ENCODE results near the gene PCBP3.

The PCBP3 gene

DNA sequence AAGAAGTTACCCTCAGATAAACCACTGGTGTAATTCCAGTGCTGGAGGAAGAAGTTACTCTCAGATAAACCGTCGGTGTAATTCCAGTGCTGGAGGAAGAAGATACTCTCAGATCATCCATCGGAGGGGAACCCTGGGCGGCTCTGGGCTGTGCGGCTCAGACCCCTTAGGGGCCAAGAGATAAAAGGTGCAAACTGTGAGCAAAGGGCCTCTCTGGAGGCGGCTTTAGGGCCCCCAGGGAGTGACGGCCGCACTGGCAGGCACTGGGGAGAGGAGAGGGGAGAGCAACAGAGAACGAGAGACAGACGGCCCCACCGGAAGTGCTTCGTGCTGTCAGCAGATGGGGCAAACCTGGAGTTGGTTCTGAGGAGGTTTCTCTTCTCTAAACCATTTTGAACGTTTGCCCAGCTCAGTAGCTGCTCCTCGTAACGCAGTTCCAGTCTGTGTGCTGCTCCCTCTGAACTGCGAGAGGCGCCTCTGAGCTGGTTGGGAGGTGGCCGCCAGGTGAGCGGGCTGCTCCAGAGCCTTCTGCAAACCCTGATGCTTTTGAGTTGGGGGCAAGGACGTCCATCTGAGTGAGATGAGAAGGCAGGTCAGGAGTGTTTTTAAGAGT lies 275.4 kb downstream of the PCBP3 start:
- DNase-seq: no peak

DNA sequence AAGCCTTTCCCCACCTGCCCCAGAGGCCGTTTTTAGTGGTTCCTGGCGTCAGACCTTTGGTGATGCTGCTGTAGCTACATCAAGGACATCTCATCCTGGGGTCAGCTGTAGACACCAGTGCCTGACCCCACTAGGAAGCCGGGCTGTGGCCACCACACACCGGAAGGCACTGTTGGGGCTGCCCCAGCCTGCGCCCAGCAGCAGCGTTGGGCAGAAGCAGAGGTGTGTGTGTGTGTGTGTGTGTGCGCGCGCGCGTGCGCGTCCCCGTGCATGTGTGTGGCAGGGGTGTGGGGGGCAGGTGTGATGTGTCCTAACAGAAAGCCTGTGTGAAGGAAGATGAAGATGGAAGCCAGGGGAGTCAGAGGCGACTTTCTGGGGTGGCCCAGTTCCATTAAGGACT lies 276.1 kb downstream of the PCBP3 start:
- no peak for DNase-seq
- in situ Hi-C loops (cut with MboI; ENCODE audit: low pct_unique_long_range_greater_than_20kb, low sequenced_read_pairs): no loop called here

More for the DNA sequence above, 275.4 kb downstream of the PCBP3 start:
- in situ Hi-C loops (cut with MboI; ENCODE audit: low pct_unique_long_range_greater_than_20kb, low sequenced_read_pairs): no loop called here

DNA sequence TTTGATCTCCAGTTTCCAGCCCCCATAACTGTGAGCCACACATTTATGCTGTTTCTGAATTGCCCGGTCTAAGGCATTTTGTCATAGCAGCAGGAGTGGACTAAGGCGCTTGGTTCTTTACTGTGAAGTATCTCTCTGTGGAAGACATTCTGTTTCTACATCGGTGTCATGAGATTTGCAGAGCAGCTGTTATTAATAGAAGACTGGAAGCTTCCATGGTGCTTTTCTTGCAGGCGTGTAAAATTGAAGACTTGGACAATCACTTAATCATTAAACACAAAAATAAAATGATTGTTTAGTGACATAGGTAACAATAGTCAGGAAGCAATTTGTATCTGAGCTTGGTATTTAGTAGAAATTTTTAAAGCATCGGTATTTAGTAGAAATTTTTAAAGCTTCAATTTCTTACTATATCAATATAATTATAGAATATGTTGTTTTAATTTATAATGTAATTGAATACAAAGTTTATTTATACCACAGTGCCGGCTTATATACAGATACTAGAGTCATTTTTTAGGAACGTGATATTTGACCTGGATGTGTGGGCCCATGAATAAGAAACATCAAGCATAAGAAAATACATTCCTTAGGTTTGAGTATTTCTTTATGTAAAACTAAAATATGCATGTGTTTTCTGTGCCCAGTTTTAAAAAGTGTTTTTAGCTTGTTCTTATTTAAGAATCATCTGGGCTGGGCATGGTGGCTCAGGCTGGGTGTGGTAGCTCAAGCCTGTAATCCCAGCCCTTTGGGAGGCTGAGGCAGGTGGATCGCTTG lies 277.5 kb downstream of the PCBP3 start:
- DNase-seq: no peak
- in situ Hi-C loops (cut with MboI; ENCODE audit: low pct_unique_long_range_greater_than_20kb, low sequenced_read_pairs): no loop called here

DNA sequence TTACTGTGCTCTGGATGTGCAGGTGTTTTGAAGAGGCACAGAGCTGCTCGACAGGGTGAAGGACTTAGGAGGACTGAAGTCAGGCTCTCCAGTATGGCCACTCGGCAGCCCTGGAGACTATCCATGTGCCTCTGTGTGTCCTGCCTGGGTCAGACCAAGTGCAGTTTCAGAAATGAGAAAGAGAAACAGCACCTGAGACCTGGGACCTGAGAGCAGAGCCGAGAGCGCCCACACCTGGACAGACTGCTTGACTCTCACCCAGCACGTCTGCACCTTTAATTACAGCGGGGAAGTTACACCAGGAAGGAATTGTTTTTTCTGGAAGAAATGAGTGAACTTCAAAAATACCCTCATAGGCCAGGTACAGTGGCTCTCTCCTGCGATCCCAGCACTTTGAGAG lies 278.4 kb downstream of the PCBP3 start:
- DNase-seq: no peak
- in situ Hi-C loops (cut with MboI; ENCODE audit: low pct_unique_long_range_greater_than_20kb, low sequenced_read_pairs): no loop called here

DNA sequence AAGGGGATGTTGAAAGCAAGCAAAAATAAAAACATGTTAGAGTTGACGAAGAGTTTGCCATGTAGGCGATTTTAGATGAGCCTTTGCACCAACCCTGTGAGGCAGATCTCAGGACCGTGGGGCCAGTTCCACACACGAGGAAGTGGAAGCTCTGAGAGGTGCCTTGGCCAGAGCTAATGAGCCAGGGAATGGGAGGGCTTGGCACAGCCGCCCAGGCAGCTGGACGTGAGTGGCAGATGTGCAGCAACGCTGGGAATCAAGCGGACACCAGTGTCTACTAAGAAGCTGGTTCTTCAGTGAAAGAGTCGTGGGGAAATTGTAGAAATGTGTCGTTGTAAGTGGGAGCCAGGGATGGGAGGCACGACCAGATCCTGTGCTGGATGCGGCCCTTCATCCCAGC lies 279.1 kb downstream of the PCBP3 start:
- DNase-seq: no peak
- in situ Hi-C loops (cut with MboI; ENCODE audit: low pct_unique_long_range_greater_than_20kb, low sequenced_read_pairs): no loop called here

DNA sequence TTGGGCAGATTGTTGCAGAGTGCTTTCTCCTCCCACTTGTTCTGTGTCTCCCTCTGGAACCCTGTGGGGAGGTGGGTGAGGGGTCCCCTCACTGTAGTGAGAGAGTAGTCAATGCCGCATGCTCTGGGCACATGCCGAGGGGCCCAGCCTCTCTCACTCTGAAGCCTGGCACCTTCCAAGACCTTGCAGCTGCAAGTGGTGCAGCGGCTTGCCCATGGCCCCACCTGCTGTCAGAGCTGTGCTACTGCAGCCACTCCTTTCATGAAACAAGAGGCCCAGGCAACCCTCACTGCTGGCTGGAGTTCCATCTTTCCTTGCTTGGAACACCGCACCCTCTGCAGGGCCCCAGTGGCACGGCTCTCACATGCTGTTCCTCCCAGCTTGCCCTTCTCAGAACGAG lies 279.6 kb downstream of the PCBP3 start:
- in situ Hi-C loops (cut with MboI; ENCODE audit: low pct_unique_long_range_greater_than_20kb, low sequenced_read_pairs): no loop called here
- peak; percentile 44 for DNase-seq

DNA sequence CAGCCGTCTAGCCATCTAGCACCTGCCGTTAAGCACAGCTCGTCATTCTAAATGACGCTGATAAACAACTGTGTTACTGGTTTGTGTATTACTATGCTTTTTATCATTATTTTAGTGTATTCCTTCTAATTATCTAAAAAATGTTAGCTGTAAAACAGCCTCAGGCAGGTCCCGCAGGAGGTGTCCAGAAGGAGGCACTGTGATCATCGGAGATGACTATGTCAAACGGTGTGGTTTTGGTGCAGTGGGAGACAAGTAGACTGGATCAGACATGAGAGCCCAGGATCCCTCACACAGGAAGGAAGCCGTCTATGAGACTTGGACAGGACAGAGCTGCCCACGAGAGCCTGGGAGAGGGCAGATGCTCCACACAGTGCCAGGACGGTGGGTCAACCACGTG lies 282.8 kb downstream of the PCBP3 start:
- no peak for DNase-seq
- in situ Hi-C loops (cut with MboI; ENCODE audit: low pct_unique_long_range_greater_than_20kb, low sequenced_read_pairs): no loop called here

DNA sequence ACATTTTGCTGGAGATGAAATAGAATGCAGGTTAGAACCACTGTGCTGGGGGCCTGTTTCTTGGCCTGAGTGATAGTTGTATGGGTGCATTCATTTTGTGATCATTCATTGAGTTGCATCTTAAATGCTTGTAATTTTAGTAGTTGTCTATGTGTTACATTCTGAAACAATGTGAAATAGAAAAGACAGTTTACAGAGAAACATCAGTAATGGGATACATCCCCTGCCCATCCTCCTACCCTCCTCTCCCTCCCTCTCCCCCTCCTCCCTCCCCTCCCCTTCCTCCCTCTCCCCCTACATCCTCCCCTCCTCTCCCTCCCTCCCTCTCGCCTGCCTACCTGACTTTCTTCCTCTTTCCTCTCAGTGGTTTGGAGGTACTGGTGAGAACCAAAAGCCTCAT lies 283.5 kb downstream of the PCBP3 start:
- no peak for DNase-seq
- in situ Hi-C loops (cut with MboI; ENCODE audit: low pct_unique_long_range_greater_than_20kb, low sequenced_read_pairs): no loop called here

DNA sequence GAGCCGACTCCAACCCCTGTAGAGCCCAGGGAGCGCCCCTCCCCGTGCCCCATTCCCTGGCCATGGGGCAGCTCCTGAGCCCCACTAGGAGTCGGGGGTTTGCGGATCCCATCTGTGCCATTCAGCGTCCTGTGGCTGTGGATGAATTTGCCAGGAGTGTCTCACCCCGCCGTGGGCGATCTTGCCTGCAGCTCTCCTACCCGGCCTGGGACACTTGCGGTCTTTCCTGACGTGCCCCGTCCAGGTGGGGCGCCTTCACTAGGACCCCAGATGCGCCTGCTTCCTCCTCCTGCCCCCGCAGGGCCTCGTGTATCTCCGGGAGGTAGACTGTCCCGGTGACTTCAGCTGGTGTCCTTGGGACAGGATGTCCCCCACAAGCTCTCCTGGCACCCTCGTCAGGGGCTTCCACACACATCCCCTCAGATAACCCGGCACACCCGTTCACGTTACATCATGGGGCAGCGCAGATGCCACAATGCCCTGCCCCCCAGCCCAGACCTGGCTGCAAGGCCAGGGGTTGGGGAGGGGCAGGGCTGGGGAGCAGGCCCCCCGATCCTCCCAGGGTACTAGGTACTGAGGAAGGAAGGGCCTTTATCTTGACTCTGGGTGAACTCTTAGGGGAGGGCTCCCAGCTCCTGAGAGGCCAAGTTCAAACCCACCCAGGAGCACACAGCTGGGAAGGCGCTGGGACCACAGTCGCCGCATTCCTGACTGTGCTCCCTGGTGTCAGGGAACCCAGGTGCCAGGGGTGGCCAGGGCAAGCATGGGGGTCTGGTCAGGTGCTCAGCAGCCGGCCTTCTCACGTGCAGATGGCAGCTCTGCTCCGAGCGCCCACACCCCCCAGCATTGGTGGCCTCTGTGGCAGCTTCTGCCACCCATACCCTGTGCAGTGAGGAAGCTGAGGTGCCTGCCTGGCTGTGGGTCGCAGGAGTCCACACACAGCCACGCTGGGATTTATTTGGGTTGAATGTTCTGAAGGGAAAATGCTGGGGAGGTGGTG lies 284.6 kb downstream of the PCBP3 start:
- no peak for DNase-seq
- in situ Hi-C loops (cut with MboI; ENCODE audit: low pct_unique_long_range_greater_than_20kb, low sequenced_read_pairs): no loop called here

DNA sequence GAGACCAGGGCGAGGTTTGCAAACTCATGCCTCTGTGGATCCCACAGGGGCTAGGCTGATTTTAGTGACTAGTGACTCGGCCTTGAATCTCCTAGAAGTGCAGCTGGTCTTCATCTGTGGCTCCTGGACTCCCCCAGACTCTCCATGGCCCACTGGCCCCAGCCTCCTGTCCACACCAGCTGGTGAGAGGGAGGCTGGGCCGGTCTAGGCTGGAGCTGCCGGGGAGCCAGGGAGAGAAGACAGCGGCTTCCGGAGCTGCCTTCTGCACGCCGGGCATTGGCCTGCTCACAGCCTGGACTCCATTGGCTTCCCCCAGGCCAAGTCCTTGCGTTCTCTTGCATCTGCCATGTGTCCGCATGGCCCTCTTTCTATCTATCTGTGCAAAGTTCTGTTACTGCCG lies 285.9 kb downstream of the PCBP3 start:
- no peak for DNase-seq
- in situ Hi-C loops (cut with MboI; ENCODE audit: low pct_unique_long_range_greater_than_20kb, low sequenced_read_pairs): no loop called here

DNA sequence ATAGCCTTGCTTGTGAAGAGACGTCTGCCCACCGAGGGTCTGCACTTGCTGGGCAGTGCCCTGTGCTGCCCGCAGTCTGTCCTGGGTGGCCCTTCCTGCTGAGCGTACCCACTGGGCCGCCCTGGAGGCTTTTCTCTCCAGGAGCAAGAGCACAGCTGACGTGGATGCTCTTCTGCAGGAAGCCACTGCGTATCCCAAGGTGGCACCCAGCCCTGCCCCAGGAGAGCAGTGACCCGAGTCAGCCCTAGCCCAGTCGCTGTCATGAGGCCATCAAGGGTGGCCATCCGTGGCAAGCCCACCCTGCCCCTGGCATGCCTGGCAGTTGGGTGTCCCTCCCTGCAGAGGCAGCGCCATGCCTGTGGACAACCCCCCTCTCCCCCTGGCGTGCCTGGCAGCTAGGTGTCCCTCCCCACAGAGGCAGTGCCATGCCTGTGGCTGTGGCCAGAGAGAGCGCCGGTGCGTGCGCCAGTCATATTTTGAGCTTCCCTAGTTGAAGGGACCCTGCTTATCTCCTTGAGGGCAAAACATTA lies 286.8 kb downstream of the PCBP3 start:
- DNase-seq: no peak
- in situ Hi-C loops (cut with MboI; ENCODE audit: low pct_unique_long_range_greater_than_20kb, low sequenced_read_pairs): no loop called here

DNA sequence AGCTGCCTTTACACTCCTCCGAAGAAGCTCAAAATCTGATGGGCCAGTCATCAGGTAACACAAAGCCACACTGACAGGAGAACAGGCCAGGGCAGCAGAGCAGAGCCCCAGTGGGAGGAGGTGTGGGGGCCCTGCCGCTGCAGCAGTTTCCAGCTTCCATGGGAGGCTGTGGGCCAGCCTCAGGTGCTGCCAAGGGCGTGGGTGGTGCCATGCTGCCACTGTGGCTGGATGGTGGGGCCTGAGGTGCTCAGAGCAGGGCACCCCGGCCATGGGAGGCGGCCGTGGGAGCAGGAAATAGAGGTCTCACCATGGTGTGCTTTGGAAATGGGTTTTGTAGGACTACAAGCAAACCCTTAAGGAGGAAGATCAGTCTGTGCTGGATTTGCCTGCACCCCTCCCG lies 287.3 kb downstream of the PCBP3 start:
- DNase-seq: no peak
- in situ Hi-C loops (cut with MboI; ENCODE audit: low pct_unique_long_range_greater_than_20kb, low sequenced_read_pairs): no loop called here

DNA sequence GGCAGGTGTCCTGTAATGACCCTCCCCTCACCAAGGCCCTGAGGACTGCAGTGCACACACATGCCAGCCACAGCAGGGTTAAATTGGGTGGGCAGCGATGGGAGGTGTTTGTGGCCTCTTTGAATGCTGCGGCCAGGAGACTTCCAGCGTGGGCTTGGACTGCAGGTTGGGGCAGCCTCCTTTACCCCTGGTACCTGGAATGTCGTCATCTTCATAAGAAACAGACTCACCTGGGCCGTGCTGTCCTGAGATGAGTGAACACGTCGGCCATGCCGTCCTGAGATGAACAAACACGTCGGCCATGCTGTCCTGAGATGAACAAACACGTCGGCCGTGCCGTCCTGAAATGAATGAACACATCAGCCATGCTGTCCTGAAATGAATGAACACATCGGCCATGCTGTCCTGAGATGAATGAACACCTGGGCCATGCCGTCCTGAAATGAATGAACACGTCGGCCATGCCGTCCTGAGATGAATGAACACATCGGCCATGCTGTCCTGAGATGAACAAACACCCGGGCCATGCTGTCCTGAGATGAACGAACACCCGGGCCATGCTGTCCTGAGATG lies 288.0 kb downstream of the PCBP3 start:
- DNase-seq: no peak
- in situ Hi-C loops (cut with MboI; ENCODE audit: low pct_unique_long_range_greater_than_20kb, low sequenced_read_pairs): no loop called here

DNA sequence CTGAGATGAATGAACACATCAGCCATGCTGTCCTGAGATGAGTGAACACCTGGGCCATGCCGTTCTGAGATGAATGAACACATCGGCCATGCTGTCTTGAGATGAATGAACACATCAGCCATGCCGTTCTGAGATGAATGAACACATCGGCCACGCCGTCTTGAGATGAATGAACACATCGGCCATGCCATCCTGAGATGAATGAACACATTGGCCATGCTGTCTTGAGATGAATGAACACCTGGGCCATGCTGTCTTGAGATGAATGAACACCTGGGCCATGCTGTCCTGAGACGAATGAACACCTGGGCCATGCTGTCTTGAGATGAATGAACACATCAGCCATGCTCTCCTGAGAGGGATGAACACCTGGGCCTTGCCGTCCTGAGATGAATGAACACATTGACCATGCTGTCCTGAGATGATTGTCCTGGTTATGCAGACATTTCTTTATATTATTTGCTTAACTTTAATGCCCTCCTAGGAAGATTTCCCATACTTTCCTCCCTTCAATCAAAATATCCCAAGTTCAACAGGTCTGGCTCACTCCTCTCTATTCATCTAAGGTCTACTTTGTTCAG lies 289.5 kb downstream of the PCBP3 start:
- DNase-seq: no peak
- in situ Hi-C loops (cut with MboI; ENCODE audit: low pct_unique_long_range_greater_than_20kb, low sequenced_read_pairs): no loop called here

DNA sequence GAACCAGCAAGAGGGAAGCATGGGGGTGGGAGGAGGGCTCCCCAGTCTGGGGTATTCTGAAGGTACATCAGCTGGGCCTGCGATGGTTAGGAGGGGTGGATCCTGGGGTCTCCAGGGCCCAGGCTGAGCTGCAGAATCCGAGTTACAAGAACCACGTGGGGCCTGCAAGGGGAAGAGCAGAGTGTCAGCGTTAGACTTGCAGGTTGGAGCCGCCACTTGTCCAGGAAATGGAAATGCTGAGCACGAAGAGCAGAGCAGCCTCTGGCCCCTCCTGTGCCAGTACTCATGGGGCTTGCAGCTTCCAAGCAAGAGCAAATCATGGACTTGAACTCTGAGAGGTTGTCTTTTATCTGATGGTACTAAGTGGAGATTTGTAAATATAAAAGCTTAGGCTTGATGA lies 290.6 kb downstream of the PCBP3 start:
- DNase-seq: no peak
- in situ Hi-C loops (cut with MboI; ENCODE audit: low pct_unique_long_range_greater_than_20kb, low sequenced_read_pairs): no loop called here

DNA sequence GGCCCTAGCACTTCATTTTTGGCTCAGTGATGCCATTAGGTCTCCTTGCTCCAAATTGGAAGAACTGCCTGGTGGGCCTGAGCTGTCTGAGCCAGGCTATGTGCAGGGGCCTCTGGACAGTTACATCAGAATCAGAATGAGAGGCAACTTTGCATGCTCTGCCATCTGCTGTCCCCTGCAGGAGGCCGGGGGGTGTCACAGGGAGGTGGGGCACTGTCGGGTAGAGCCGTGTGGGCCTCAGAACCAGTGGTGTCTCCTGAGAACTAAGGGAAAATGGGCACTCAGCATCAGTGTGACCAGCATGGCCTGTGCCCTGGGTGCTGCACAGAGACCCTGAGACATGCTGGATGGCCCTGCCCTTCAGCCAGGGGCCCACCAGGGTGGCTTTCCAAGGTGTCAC lies 291.0 kb downstream of the PCBP3 start:
- DNase-seq: no peak
- in situ Hi-C loops (cut with MboI; ENCODE audit: low pct_unique_long_range_greater_than_20kb, low sequenced_read_pairs): no loop called here

DNA sequence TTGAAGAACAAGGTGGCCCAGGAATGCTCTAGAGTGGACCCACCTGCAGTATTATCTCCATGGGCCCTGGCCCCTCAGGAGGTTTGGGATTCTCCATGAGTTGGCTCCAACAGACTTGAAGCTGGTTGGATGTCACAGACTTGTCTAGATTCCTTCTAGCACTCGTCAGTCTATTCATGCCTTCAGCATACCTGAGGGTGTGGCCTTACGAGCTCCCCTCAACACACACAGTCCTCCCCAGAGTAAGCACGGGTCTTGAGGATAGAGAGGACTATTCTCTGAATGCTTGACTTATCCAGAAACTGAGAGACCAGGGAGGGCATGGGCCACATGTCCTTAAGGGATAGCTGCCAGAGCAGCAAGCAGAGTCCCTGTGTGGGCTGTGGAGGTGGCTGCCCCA lies 292.1 kb downstream of the PCBP3 start:
- in situ Hi-C loops (cut with MboI; ENCODE audit: low pct_unique_long_range_greater_than_20kb, low sequenced_read_pairs): no loop called here

DNA sequence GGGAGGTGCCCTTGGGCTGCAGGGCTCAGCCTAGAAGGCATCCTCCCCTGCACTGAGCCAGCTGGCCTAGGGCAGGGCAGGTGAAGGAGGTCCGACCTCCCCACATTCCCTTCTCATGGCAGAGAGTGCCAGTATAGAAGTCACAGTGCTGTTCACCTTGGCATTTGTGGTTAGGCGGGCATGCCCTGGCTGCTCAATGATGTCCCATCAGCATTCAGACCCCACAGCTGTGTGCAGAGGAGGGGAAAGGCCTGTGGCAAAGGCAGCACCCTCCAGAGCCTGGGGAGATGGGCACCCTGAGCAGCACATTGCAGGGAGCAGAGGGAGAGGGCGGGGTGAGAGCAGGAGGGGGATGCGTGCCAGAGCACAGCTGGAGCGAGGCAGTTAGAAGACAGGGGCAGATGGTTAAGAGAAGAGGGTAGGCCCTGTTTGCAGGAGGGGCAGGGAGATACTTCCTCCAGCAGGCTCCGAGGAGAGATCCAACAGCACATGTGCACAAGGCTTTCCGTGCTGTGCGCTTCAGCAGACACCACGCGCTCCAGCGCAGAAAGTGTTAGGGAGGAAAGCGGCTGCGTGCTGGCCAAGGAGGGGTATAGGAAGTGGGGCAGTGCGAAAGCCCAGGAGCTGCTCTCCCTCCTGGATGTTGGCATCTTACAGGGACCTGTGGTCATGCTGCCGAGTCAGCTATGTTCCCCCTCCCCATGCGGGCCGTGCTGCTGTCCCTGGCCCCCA lies 294.4 kb downstream of the PCBP3 start:
- in situ Hi-C loops (cut with MboI; ENCODE audit: low pct_unique_long_range_greater_than_20kb, low sequenced_read_pairs): no loop called here
- DNase-seq: no peak

More for the DNA sequence above, 292.1 kb downstream of the PCBP3 start:
- no peak for DNase-seq

DNA sequence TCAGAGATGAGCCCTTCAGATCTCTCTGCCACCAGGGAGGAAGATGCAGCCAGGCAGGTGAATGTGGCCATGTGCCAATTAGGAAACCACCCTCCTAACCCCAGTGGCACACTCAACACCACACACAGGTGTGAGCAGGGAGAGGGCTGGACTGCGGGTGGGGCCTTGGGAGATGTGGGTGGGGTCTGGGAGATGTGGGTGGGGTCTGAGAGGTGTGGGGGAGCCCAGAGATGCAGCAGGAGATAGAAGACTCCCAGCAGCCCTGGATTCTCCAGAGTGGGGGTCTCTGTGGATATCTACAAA lies 294.9 kb downstream of the PCBP3 start:
- DNase-seq: no peak
- in situ Hi-C loops (cut with MboI; ENCODE audit: low pct_unique_long_range_greater_than_20kb, low sequenced_read_pairs): no loop called here

Data from KBM-7 (cell line).